GM12801 (cell line): ENCODE measurements around the gene GALNTL6.

ENCODE experiments used
- TF ChIP-seq, protein P1 (sequence below): IDR thresholded peaks from one replicate; pipeline ENCODE4 v1.5.1; 2011; ENCODE audit warnings: control low read depth; ENCODE audit not compliant: insufficient read length; ENCODE audit errors: extremely low read depth

The GALNTL6 gene

DNA sequence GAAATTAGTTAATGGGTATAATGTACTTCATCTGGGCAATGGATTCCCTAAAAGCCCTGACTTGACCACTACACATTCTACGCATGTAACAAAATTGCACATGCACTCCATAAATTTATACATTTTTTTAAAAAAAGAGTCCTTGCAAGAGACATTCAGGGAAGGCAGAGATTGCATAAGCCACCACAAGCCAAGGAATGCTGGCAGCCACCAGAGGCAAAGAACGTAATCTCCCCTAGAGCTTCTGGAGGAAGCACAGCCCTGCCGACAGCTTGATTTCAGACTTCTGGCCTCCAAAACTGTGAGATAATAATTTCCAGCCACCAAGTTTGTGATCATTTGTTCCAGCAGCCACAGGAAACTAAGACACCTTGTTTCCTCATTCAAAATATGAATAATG is 1169.8 kb downstream of the GALNTL6 start:
- TF ChIP-seq, protein P1, sequence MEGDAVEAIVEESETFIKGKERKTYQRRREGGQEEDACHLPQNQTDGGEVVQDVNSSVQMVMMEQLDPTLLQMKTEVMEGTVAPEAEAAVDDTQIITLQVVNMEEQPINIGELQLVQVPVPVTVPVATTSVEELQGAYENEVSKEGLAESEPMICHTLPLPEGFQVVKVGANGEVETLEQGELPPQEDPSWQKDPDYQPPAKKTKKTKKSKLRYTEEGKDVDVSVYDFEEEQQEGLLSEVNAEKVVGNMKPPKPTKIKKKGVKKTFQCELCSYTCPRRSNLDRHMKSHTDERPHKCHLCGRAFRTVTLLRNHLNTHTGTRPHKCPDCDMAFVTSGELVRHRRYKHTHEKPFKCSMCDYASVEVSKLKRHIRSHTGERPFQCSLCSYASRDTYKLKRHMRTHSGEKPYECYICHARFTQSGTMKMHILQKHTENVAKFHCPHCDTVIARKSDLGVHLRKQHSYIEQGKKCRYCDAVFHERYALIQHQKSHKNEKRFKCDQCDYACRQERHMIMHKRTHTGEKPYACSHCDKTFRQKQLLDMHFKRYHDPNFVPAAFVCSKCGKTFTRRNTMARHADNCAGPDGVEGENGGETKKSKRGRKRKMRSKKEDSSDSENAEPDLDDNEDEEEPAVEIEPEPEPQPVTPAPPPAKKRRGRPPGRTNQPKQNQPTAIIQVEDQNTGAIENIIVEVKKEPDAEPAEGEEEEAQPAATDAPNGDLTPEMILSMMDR, result no peak

DNA sequence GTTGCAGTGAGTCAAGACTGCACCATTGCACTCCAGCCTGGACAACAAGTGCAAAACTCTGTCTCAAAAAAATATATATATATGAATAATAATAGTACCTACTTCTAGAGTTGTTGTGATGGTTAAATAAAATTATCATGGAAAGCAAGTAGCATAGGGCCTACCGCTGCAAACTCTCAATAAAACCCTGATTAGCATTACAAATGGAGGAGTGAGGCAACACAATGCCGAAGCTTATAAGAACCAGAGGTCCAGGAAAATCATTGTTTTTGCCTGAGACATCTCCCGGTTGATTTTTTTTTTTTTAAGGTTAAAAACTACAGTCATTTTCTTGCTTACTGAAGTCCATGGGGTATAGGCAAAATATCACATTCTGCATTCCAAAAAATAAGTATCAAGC is 1170.4 kb downstream of the GALNTL6 start:
- TF ChIP-seq, protein P1, result no peak

DNA sequence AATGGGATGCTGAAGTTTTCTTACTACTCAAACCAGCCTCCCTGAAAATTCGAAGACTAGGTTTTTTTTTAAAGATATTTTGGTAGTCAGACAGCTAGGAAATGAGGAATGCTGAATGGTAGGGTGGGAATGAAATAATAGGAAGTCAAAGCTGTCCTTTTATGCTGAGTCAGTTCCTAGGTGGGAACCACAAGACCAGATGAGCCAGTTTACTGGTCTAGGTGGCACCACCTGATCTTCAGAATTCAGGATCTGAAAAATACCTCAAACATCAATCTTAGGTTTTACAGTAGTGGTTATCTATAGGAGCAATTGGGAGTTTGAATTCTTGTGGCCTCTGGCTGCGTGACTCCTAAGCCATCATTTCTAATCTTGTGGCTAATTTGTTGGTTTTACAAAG is 1172.3 kb downstream of the GALNTL6 start:
- TF ChIP-seq, protein P1, result no peak

DNA sequence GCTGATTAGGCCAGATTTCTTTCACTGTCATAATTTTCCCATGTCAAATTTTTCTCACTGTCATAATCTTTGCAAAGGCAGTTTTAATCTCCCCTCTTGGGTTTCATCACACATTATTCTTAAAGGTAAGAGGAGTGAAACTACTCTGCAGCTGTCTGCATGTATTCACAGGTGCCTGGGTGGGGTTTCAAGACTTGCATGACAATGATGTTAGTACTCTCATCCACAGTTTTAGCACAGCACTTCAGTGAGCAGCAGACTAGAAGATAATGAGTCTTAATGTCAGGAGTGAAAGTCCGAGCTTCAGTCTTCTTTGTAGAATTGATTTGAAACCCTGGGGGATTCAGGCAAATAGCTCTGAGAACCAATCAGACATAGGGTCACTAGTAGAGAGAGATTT is 1172.9 kb downstream of the GALNTL6 start:
- TF ChIP-seq, protein P1, result no peak

DNA sequence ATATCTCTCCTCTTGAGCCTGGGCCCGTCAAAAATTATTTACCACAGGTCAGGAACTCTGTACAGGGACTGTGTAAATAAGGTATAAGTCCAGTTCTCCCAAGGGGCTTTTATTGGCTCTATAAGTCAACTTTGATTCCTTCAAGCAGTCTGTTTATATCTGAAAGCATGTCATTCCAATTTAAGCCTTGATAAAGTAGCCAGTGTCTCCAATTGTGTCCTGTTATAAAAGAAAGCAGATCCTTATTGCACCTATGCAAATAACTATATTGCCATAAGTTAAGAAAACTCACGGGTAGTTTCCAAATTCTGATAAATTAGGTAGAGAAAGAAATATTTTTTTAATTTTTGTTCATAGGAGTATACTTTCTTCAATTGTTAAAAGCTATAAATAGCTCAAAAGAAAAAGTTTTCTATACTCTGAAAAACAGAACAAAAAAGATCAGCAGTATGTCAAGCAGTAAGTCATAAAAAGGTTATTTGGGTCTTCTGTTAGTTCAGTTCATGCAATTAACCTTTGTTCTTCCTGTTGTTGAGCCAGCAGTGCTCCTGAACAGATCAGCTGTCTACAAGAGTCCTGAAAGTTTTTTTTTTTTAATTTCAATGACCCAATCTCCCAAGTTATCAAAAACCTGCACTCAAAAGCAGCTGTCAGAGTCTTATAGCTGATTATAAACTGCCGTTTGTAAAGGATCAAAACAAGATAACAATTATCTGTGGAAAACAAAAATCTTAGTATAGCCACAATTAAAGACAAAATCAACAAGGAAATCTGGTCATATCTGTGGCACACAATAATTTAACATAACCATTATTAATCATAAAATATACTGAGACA is 1177.0 kb downstream of the GALNTL6 start:
- TF ChIP-seq, protein P1, result no peak

DNA sequence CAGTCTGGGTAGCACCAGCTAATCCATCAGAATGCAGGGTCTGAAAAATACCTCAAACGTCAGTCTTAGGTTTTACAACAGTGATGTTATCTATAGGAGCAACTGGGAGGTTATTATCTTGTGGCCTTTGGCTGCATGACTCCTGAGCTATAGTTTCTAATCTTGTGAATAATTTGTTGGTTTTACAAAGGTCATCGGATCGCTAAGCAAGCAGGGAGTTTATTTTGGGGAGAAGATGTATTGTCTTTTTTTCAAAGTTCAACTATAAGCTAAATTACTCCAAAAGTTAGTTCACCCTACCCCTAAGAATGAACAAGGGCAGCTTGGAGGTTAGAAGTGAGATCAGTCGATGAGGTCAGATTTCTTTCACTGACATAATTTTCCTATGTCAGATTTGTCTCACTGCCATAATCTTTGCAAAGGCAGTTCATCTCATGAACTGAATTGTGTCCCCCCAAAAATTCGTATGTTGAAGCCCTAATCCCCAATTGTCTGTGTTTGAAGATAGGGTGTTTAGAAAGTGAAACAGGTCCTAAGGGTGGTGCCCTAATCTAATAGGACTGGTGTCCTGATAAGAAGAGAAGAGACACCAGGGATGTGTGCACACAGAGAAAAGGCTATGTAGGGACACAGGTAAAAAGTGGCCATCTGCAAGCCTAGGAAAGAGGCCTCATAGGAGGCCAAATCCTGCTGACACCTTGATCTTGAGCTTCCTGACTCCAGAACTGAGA is 1179.6 kb downstream of the GALNTL6 start:
- TF ChIP-seq, protein P1, result no peak

DNA sequence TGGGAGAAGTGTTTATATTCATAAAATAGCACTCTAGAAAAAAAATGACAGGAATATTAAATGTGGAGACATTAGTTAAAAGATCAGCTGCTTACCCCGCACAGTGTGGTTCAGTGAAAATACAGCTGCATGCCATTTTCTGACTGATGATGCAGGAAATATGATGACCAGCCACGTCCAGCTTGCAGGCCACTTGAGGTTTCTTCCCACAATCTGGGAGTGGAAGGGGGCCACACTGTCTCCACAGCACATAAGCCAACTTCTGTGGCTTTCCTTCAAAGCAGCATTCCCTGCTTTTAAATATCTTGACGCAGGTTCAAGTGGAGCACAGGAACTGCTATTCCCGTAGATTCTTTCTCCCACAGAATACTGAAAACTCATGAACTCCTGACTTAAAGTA is 1182.0 kb downstream of the GALNTL6 start:
- TF ChIP-seq, protein P1, result no peak
